Activated CD4-positive, alpha-beta memory T cell treated with anti-CD3 and anti-CD28 coated beads, Interleukin-2, amount 10 ng/mL, durations not matched to agents 7 days and 5 days (primary cell): ENCODE measurements around the gene ARHGAP33. TPM values are rescaled to one million over a fixed set of nuclear protein-coding genes. Genes with fewer than 3 reads are reported as not detected.

Experiments used
- CTCF ChIA-PET: fragments of 350-600 bp; sonication (Branson Sonifier 250); formaldehyde crosslinking; loops from one replicate; lab custom pipeline; 2021; ENCODE audit warnings: antibody characterized with exemption, inconsistent platforms; lab: Charles Lee
- POLR2A ChIA-PET: fragments of 350-600 bp; sonication (Branson Sonifier 250); formaldehyde crosslinking; loops from one replicate; lab custom pipeline; 2021; ENCODE audit warnings: antibody characterized with exemption; lab: Charles Lee
- DNase-seq: peaks from one replicate; pipeline ENCODE4 v3.0.0-alpha.2; 2020
- H3K27ac Mint-ChIP-seq: one replicate; pipeline ENCODE4 v1.8.0; 2021; ENCODE audit warnings: mild to moderate bottlenecking, mixed read lengths
- H3K27me3 Mint-ChIP-seq: one replicate; pipeline ENCODE4 v1.8.0; 2021; ENCODE audit warnings: mixed read lengths
- H3K36me3 Mint-ChIP-seq: one replicate; pipeline ENCODE4 v1.8.0; 2021; ENCODE audit warnings: low read depth, mixed read lengths
- H3K4me1 Mint-ChIP-seq: one replicate; pipeline ENCODE4 v1.8.0; 2021; ENCODE audit warnings: mixed read lengths
- H3K4me3 Mint-ChIP-seq: one replicate; pipeline ENCODE4 v1.8.0; 2021; ENCODE audit warnings: mild to moderate bottlenecking, mixed read lengths
- H3K9me3 Mint-ChIP-seq: one replicate; pipeline ENCODE4 v1.8.0; 2021; ENCODE audit warnings: mixed read lengths
- total RNA-seq, 2 experiments: library from RNA; stranded (reverse); gene quantifications; one replicate each; pipeline ENCODE4 v1.2.3, GENCODE V29; 2021

The ARHGAP33 gene
- total RNA-seq, 2 experiments from 2014 or later = 60.9 to 67.0 TPM

GRCh38 chr19:35777086-35777841 is 1.9 kb downstream of the ARHGAP33 start:
- ChIA-PET CTCF (interaction anchor here (1.0 kb wide), 1 partner anchor 29 kb away, joined by 4 read pairs; the partner anchor contains the start of gene LIN37), POLR2A (no interaction called here)
- H3K27ac Mint-ChIP-seq = peak overlapping the region; percentile 18
- H3K36me3 Mint-ChIP-seq = peaks cover 24% of the 10 kb centered on the region
- peaks cover 30% of the 10 kb centered on the region for H3K4me1 Mint-ChIP-seq
- peak overlapping the region; percentile 81 for H3K4me3 Mint-ChIP-seq
- DNase-seq = no peak
- no peaks in the 10 kb centered on the region for H3K9me3 Mint-ChIP-seq
- H3K27me3 Mint-ChIP-seq = no peaks in the 10 kb centered on the region

DNA sequence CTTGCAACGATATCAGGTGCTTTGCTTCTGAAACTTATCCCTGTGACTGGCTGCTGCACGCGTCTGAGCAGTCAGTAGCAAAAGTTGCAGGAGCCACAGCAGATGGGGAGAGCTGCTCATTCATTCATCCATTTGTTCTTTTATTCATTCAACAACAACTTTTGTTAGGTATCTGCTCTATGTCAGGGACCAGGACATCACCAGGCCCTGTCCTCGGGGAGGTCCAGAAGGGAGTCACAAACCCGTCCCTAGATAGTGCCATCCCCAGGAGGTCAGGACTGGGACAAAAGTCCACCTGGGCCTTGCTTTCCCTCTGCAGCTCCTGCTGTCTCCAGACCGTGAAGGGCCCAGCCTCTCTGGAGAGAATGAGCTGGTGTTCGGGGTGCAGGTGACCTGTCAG is 2.6 kb downstream of the ARHGAP33 start:
- Mint-ChIP-seq H3K4me1 (peaks cover 30% of the 10 kb centered on the region), H3K9me3 (no peaks in the 10 kb centered on the region), H3K27ac (no peak overlapping the region), H3K27me3 (no peaks in the 10 kb centered on the region), H3K36me3 (peaks cover 26% of the 10 kb centered on the region), H3K4me3 (peak overlapping the region; percentile 52)
- no peak for DNase-seq
- ChIA-PET CTCF (no interaction called here), POLR2A (no interaction called here)

DNA sequence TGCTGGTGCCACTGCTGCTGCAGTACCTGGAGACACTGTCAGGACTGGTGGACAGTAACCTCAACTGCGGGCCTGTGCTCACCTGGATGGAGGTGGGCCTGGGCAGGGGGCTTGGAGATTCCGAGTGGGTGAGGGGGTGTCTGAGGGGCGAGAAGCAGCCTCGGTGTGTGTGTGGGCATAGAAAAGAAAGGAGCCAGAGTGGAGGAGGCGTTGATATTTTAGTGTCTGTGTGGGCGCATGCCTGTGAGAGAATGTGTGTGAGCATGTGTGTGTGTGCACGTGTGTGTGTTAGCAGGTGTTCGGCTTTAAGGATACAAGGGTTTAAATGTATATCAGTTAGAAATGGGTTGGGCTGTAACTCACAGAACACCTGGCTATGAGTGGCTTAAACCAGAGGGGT is 3.7 kb downstream of the ARHGAP33 start:
- Mint-ChIP-seq H3K4me1 (peaks cover 30% of the 10 kb centered on the region), H3K27ac (no peak overlapping the region), H3K4me3 (no peak overlapping the region), H3K27me3 (no peaks in the 10 kb centered on the region), H3K36me3 (peaks cover 33% of the 10 kb centered on the region), H3K9me3 (no peaks in the 10 kb centered on the region)
- no peak for DNase-seq
- ChIA-PET POLR2A (no interaction called here), CTCF (no interaction called here)

GRCh38 chr19:35780058-35780457 is 4.7 kb downstream of the ARHGAP33 start:
- H3K27ac Mint-ChIP-seq = no peak overlapping the region
- H3K4me1 Mint-ChIP-seq = peaks cover 23% of the 10 kb centered on the region
- ChIA-PET POLR2A (no interaction called here), CTCF (no interaction called here)
- no peaks in the 10 kb centered on the region for H3K9me3 Mint-ChIP-seq
- H3K4me3 Mint-ChIP-seq = no peak overlapping the region
- H3K27me3 Mint-ChIP-seq = no peaks in the 10 kb centered on the region
- DNase-seq = no peak
- H3K36me3 Mint-ChIP-seq = peaks cover 33% of the 10 kb centered on the region

DNA sequence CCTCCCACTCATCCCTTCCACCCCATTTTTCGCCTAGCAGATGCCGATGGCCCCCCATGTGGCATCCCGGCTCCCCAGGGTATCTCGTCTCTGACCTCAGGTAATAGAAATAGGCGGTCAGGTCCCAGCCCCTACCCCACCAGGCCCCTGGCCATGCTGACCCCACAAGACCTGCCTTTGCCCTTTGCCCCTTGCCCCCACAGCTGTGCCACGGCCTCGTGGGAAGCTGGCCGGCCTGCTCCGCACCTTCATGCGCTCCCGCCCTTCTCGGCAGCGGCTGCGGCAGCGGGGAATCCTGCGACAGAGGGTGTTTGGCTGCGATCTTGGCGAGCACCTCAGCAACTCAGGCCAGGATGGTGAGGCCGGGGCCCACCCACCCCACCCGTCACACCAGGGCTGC is 5.4 kb downstream of the ARHGAP33 start:
- ChIA-PET CTCF (no interaction called here), POLR2A (no interaction called here)
- Mint-ChIP-seq H3K27ac (no peak overlapping the region), H3K27me3 (no peaks in the 10 kb centered on the region), H3K4me3 (no peak overlapping the region), H3K9me3 (no peaks in the 10 kb centered on the region), H3K4me1 (peaks cover 22% of the 10 kb centered on the region), H3K36me3 (peaks cover 33% of the 10 kb centered on the region)
- no peak for DNase-seq

- Mint-ChIP-seq H3K36me3 (peaks cover 33% of the 10 kb centered on the region), H3K4me3 (no peak overlapping the region), H3K27me3 (no peaks in the 10 kb centered on the region), H3K4me1 (peaks cover 15% of the 10 kb centered on the region), H3K27ac (no peak overlapping the region), H3K9me3 (no peaks in the 10 kb centered on the region)
- DNase-seq = no peak
- ChIA-PET CTCF (no interaction called here), POLR2A (no interaction called here)
These were observed 6.3 kb downstream of the ARHGAP33 start for GRCh38 chr19:35781650-35782049.

DNA sequence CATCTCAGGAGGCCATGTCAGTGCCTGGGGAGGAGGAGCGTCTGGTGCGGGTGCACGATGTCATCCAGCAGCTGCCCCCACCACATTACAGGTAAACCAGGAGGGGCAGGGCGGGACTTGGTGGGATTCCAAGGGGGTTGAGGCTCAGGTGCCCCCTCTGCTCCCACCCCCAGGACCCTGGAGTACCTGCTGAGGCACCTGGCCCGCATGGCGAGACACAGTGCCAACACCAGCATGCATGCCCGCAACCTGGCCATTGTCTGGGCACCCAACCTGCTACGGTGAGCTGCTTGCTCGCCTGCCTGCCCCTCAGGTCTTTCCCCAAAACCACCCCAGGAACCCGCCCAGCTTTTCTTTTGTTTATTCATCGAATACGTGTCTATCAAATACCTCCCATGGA is 7.2 kb downstream of the ARHGAP33 start:
- Mint-ChIP-seq H3K27ac (no peak overlapping the region), H3K4me3 (no peak overlapping the region), H3K27me3 (no peaks in the 10 kb centered on the region), H3K9me3 (no peaks in the 10 kb centered on the region), H3K36me3 (peaks cover 33% of the 10 kb centered on the region), H3K4me1 (peaks cover 6% of the 10 kb centered on the region)
- POLR2A ChIA-PET = no interaction called here
- DNase-seq = no peak
- CTCF ChIA-PET = no interaction called here

GRCh38 chr19:35783469-35784434 is 8.4 kb downstream of the ARHGAP33 start:
- Mint-ChIP-seq H3K27ac (no peak overlapping the region), H3K4me3 (no peak overlapping the region), H3K36me3 (peaks cover 26% of the 10 kb centered on the region), H3K4me1 (peaks cover 3% of the 10 kb centered on the region), H3K27me3 (no peaks in the 10 kb centered on the region), H3K9me3 (no peaks in the 10 kb centered on the region)
- CTCF ChIA-PET = no interaction called here
- POLR2A ChIA-PET = no interaction called here
- DNase-seq = no peak

DNA sequence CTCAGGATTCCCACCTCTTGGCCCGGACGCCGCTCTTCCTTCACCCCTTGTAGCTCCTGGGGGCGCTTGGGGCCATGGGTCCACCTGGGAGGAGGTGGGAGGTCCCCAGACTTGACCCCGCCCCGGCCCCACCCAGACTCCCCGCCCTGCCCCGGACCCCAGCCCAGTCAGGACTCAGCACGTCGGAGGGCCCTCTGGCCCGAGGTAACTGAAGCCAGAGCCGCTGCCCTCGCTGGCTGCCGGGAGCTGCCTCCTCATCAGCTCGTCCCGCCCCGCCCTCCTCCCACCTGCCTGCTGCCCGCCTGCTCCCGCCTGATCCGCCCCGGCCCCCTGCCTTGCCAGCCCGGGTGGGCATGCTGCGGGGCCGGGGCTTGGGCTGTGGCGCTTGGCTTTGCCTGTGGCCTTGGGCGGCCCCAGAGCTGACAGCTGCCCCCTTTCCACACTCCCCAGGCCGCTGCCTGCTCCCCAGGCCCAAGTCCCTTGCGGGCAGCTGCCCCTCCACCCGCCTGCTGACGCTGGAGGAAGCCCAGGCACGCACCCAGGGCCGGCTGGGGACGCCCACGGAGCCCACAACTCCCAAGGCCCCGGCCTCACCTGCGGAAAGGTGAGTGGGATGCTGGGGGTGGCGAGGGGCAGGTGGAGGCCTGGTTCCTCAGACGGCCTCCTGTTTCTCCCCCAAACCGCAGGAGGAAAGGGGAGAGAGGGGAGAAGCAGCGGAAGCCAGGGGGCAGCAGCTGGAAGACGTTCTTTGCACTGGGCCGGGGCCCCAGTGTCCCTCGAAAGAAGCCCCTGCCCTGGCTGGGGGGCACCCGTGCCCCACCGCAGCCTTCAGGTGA is 9.4 kb downstream of the ARHGAP33 start:
- Mint-ChIP-seq H3K27ac (no peak overlapping the region), H3K9me3 (no peaks in the 10 kb centered on the region), H3K27me3 (no peaks in the 10 kb centered on the region), H3K36me3 (peaks cover 20% of the 10 kb centered on the region), H3K4me1 (no peaks in the 10 kb centered on the region), H3K4me3 (no peak overlapping the region)
- CTCF ChIA-PET = no interaction called here
- no peak for DNase-seq
- POLR2A ChIA-PET = no interaction called here

GRCh38 chr19:35785339-35785627 is 9.9 kb downstream of the ARHGAP33 start:
- Mint-ChIP-seq H3K4me3 (no peak overlapping the region), H3K27me3 (no peaks in the 10 kb centered on the region), H3K36me3 (peaks cover 16% of the 10 kb centered on the region), H3K27ac (no peak overlapping the region), H3K4me1 (no peaks in the 10 kb centered on the region), H3K9me3 (no peaks in the 10 kb centered on the region)
- POLR2A ChIA-PET = no interaction called here
- CTCF ChIA-PET = no interaction called here
- DNase-seq = no peak

DNA sequence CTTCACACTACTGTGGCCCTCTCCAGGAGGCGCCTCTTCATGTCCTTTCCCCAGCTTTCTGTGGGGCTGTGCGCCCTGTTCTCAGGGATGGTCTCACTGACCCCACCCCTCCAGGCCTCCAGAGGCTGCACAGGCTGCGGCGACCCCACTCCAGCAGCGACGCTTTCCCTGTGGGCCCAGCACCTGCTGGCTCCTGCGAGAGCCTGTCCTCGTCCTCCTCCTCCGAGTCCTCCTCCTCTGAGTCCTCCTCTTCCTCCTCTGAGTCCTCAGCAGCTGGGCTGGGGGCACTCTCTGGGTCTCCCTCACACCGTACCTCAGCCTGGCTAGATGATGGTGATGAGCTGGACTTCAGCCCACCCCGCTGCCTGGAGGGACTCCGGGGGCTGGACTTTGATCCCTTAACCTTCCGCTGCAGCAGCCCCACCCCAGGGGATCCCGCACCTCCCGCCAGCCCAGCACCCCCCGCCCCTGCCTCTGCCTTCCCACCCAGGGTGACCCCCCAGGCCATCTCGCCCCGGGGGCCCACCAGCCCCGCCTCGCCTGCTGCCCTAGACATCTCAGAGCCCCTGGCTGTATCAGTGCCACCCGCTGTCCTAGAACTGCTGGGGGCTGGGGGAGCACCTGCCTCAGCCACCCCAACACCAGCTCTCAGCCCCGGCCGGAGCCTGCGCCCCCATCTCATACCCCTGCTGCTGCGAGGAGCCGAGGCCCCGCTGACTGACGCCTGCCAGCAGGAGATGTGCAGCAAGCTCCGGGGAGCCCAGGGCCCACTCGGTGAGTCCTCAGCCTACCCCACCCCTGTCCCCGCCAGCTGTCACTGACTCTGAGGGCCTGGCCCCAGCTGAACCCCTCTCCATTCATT is 11.2 kb downstream of the ARHGAP33 start:
- peaks cover 10% of the 10 kb centered on the region for H3K36me3 Mint-ChIP-seq
- CTCF ChIA-PET = no interaction called here
- H3K27ac Mint-ChIP-seq = no peak overlapping the region
- H3K4me3 Mint-ChIP-seq = no peak overlapping the region
- no peaks in the 10 kb centered on the region for H3K4me1 Mint-ChIP-seq
- no peaks in the 10 kb centered on the region for H3K9me3 Mint-ChIP-seq
- no peaks in the 10 kb centered on the region for H3K27me3 Mint-ChIP-seq
- POLR2A ChIA-PET = no interaction called here
- DNase-seq = no peak

GRCh38 chr19:35787227-35787799 is 11.9 kb downstream of the ARHGAP33 start:
- no peaks in the 10 kb centered on the region for H3K9me3 Mint-ChIP-seq

More at GRCh38 chr19:35787227-35787799, 11.9 kb downstream of the ARHGAP33 start:
- CTCF ChIA-PET = no interaction called here
- Mint-ChIP-seq H3K27me3 (no peaks in the 10 kb centered on the region), H3K27ac (no peak overlapping the region), H3K4me1 (no peaks in the 10 kb centered on the region), H3K4me3 (no peak overlapping the region), H3K36me3 (peaks cover 8% of the 10 kb centered on the region)
- DNase-seq = no peak
- POLR2A ChIA-PET = no interaction called here
